IMR-90 (cell line): Measurements from ENCODE around the gene ATP2A3. TPM values are rescaled to one million over a fixed set of nuclear protein-coding genes. Genes with fewer than 3 reads are reported as not detected.

Experiments
- ATAC-seq: fragments of 200-7000 bp; cut with Tn5 transposase; 2 replicates; pipeline ENCODE4 v1.9.1; 2020; ENCODE audit warnings: low read depth, mild to moderate bottlenecking, moderate library complexity
- BruUV-seq: library from RNA; stranded (reverse); fragments of 400-500 nt; replicated peaks from 2 replicates; lab custom pipeline; 2021; lab: Mats Ljungman, UMichigan
- CTCF ChIA-PET: fragments of 300-600 bp; formaldehyde crosslinking; extraction: SDS; loops from one replicate; lab custom pipeline; 2021; ENCODE audit warnings: antibody characterized with exemption; lab: Yijun Ruan, JAX
- POLR2A ChIA-PET: fragments of 300-600 bp; sonication (Branson Sonifier 250); formaldehyde crosslinking; loops from one replicate; lab custom pipeline; 2022; ENCODE audit warnings: antibody characterized with exemption; ENCODE audit not compliant: unreplicated experiment; lab: Charles Lee
- DNase-seq: peaks from one replicate; pipeline ENCODE4 v3.0.0; 2013
- H2AFZ ChIP-seq: replicated peaks from 2 replicates; pipeline ENCODE3; 2013; ENCODE audit warnings: low read length, mild to moderate bottlenecking; ENCODE audit not compliant: poor library complexity
- H2AK5ac ChIP-seq: 2 replicates; pipeline ENCODE4 v1.6.1; 2013; ENCODE audit warnings: low read depth, low read length, inconsistent platforms
- H2AK9ac ChIP-seq: replicated peaks from 2 replicates; pipeline ENCODE3; 2013; ENCODE audit warnings: mild to moderate bottlenecking, low read depth, low read length, moderate library complexity; ENCODE audit not compliant: poor library complexity
- H2BK120ac ChIP-seq: 2 replicates; pipeline ENCODE4 v1.6.1; 2013; ENCODE audit warnings: low read depth, low read length, inconsistent platforms
- H2BK15ac ChIP-seq: 3 replicates; pipeline ENCODE4 v1.6.1; 2013; ENCODE audit warnings: low read depth, low read length, inconsistent platforms
- H2BK20ac ChIP-seq: 2 replicates; pipeline ENCODE4 v1.6.1; 2013; ENCODE audit warnings: low read depth, mild to moderate bottlenecking, inconsistent platforms, low read length, moderate library complexity
- H2BK5ac ChIP-seq: 2 replicates; pipeline ENCODE4 v1.6.1; 2013; ENCODE audit warnings: mild to moderate bottlenecking, low read depth, low read length, inconsistent platforms; ENCODE audit not compliant: poor library complexity, severe bottlenecking
- H3K14ac ChIP-seq: replicated peaks from 2 replicates; pipeline ENCODE4 v1.6.1; 2013; ENCODE audit warnings: low read depth, low read length, inconsistent platforms
- H3K18ac ChIP-seq: 2 replicates; pipeline ENCODE4 v1.6.1; 2013; ENCODE audit warnings: low read depth, low read length, control low read depth
- H3K23ac ChIP-seq: 2 replicates; pipeline ENCODE4 v1.6.1; 2013; ENCODE audit warnings: low read depth, low read length, inconsistent platforms
- H3K27ac ChIP-seq: 2 replicates; pipeline ENCODE4 v1.5.1; 2013; ENCODE audit warnings: mild to moderate bottlenecking, control low read depth, low read length; ENCODE audit not compliant: insufficient read depth
- H3K27me3 ChIP-seq: 2 replicates; pipeline ENCODE4 v1.6.1; 2013; ENCODE audit warnings: low read length; ENCODE audit not compliant: control insufficient read depth, insufficient read depth
- H3K36me3 ChIP-seq: 2 replicates; pipeline ENCODE4 v1.6.1; 2013; ENCODE audit warnings: low read length, mixed read lengths; ENCODE audit not compliant: control insufficient read depth, insufficient read depth
- H3K4ac ChIP-seq: 2 replicates; pipeline ENCODE4 v1.6.1; 2013; ENCODE audit warnings: low read depth, low read length, inconsistent platforms
- H3K4me1 ChIP-seq: 2 replicates; pipeline ENCODE4 v1.6.1; 2013; ENCODE audit warnings: low read length, mixed read lengths; ENCODE audit not compliant: control insufficient read depth, insufficient read depth
- H3K4me2 ChIP-seq: 2 replicates; pipeline ENCODE4 v1.6.1; 2013; ENCODE audit warnings: low read depth, mild to moderate bottlenecking, control low read depth, low read length, moderate library complexity
- H3K4me3 ChIP-seq: 2 replicates; pipeline ENCODE4 v1.5.1; 2013; ENCODE audit warnings: low read depth, mild to moderate bottlenecking, control low read depth, low read length, moderate library complexity; ENCODE audit not compliant: insufficient read depth
- H3K56ac ChIP-seq: 2 replicates; pipeline ENCODE4 v1.6.1; 2013; ENCODE audit warnings: low read length, inconsistent platforms; ENCODE audit not compliant: insufficient read depth; ENCODE audit errors: extremely low read depth
- H3K79me1 ChIP-seq, 2 experiments: 2 replicates each; pipeline ENCODE4 v1.6.1; 2013; ENCODE audit warnings: low read length in 2 of 2, inconsistent platforms in 1 of 2, low read depth in 1 of 2
- H3K9ac ChIP-seq: 2 replicates; pipeline ENCODE4 v1.6.1; 2013; ENCODE audit warnings: low read depth, low read length, control low read depth
- H3K9me1 ChIP-seq: 2 replicates; pipeline ENCODE4 v1.6.1; 2013; ENCODE audit warnings: low read length, inconsistent platforms; ENCODE audit not compliant: insufficient read depth
- H3K9me3 ChIP-seq: 2 replicates; pipeline ENCODE4 v1.6.1; 2013; ENCODE audit warnings: low read length; ENCODE audit not compliant: control insufficient read depth, insufficient read depth
- H4K20me1 ChIP-seq: 2 replicates; pipeline ENCODE4 v1.6.1; 2013; ENCODE audit warnings: low read length, inconsistent platforms; ENCODE audit not compliant: insufficient read depth
- H4K5ac ChIP-seq: 2 replicates; pipeline ENCODE4 v1.6.1; 2013; ENCODE audit warnings: mild to moderate bottlenecking, low read depth, low read length, control low read depth
- H4K8ac ChIP-seq, 2 experiments: 2 replicates each; pipeline ENCODE4 v1.6.1; 2013; ENCODE audit warnings: low read depth in 2 of 2, low read length in 2 of 2, control low read depth in 1 of 2, inconsistent platforms in 1 of 2
- H4K91ac ChIP-seq: 2 replicates; pipeline ENCODE4 v1.6.1; 2013; ENCODE audit warnings: low read depth, low read length, inconsistent platforms; ENCODE audit not compliant: insufficient read depth
- BHLHE40 ChIP-seq: fragments of 150-350 bp; IDR thresholded peaks from 2 replicates; pipeline ENCODE4 v1.6.1; 2016; ENCODE audit warnings: mild to moderate bottlenecking, low read depth, low read length
- CEBPB ChIP-seq: IDR thresholded peaks from 2 replicates; pipeline ENCODE4 v1.6.1; 2012; ENCODE audit warnings: low read depth, low read length, improper control_type of control experiment
- FOS ChIP-seq: fragments of 150-350 bp; IDR thresholded peaks from 2 replicates; pipeline ENCODE4 v1.6.1; 2016; ENCODE audit warnings: low read depth, low read length
- MAFK ChIP-seq: IDR thresholded peaks from 2 replicates; pipeline ENCODE4 v1.6.1; 2012; ENCODE audit warnings: low read depth, low read length, improper control_type of control experiment
- MAZ ChIP-seq: IDR thresholded peaks from 2 replicates; pipeline ENCODE4 v1.6.1; 2012; ENCODE audit warnings: low read depth, mild to moderate bottlenecking, low read length, improper control_type of control experiment, moderate library complexity, borderline replicate concordance
- MXI1 ChIP-seq: IDR thresholded peaks from 2 replicates; pipeline ENCODE4 v1.6.1; 2012; ENCODE audit warnings: low read depth, mild to moderate bottlenecking, low read length, moderate library complexity, borderline replicate concordance
- NFE2L2 ChIP-seq: fragments of 150-350 bp; IDR thresholded peaks from 2 replicates; pipeline ENCODE4 v1.6.1; 2016; ENCODE audit warnings: low read depth, mild to moderate bottlenecking, low read length
- RAD21 ChIP-seq: IDR thresholded peaks from 2 replicates; pipeline ENCODE4 v1.6.1; 2012; ENCODE audit warnings: low read length, improper control_type of control experiment
- RCOR1 ChIP-seq: IDR thresholded peaks from 2 replicates; pipeline ENCODE4 v1.6.1; 2012; ENCODE audit warnings: mild to moderate bottlenecking, low read length, improper control_type of control experiment; ENCODE audit not compliant: insufficient replicate concordance
- RFX5 ChIP-seq: IDR thresholded peaks from 2 replicates; pipeline ENCODE4 v1.8.0; 2012; ENCODE audit warnings: low read depth, mild to moderate bottlenecking, low read length, moderate library complexity
- SMC3 ChIP-seq: fragments of 150-350 bp; IDR thresholded peaks from 2 replicates; pipeline ENCODE4 v1.6.1; 2016; ENCODE audit warnings: low read depth, mild to moderate bottlenecking, antibody characterized with exemption, low read length, moderate library complexity
- WGBS, 2 experiments: methylation state at CpG; one replicate each; pipeline versions ENCODE4 v1.1.5 to v1.1.7; 2013; ENCODE audit warnings: missing lambda C conversion rate in 2 of 2; ENCODE audit not compliant: insufficient read length in 1 of 2; ENCODE audit errors: extremely low coverage in 2 of 2; 5-methylcytosine and 5-hydroxymethylcytosine counted together
- dilution Hi-C: fragments of 300-500 bp; cut with HindIII; formaldehyde crosslinking; loops from one replicate; pipeline ENCODE4 v1.14.3; 2018; ENCODE audit warnings: low sequenced_read_pairs; ENCODE audit not compliant: unreplicated experiment
- in situ Hi-C: fragments of 300-500 bp; cut with MboI; formaldehyde crosslinking; loops from 3 replicates; pipeline ENCODE4 v1.14.3; 2019; ENCODE audit warnings: low sequenced_read_pairs, inconsistent platforms, mixed read lengths
- intact Hi-C: fragments of 100-400 bp; cut with micrococcal nuclease; formaldehyde crosslinking; loops from 2 replicates; pipeline ENCODE4 v1.10.0; 2022
- polyA plus RNA-seq, 3 experiments: library from polyadenylated mRNA; depleted of rRNA; stranded (reverse); fragments of >200 nt; gene quantifications; 2 replicates each; pipeline ENCODE4 v1.2.3, GENCODE V29; 2012; ENCODE audit warnings: low replicate concordance in 1 of 3
- total RNA-seq: library from RNA; depleted of rRNA; stranded (reverse); fragments of >200 nt; gene quantifications from 2 replicates; pipeline ENCODE4 v1.2.3, GENCODE V29; 2012

The ATP2A3 gene
- total and polyA plus RNA-seq, 2 of the 4 experiments (the other 2 are of a cell fraction), result 0.18 to 0.63 TPM

DNA sequence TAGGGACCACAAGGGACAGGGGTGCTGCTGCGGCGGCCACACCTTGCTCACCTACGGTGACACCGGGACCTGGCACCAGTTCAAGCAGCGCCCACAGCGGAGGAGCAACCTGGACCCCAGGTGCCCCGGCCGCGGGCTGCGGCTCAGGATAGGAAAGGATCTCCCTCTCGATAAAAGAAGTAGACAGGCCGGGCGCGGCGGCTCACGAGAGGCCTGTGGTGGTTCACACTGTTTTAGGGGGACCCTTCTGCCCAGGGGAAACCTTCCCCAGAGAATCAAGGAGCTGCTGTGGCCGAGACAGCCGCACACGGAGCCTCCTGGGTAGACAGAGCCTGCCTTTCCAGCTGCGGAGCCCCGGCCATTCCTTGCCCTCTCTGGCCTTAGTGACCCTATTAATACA, 17.9 kb upstream of the ATP2A3 start:
- WGBS, 2 experiments, result 61% methylated on average over 3 of the region's 21 CpGs; no CpG with 5 or more reads in 1 of the 2 experiments

More for the DNA sequence above, 17.9 kb upstream of the ATP2A3 start:
- POLR2A ChIA-PET, result no interaction called here
- Histone ChIP-seq H4K8ac (no peak overlapping the region), H2BK120ac (no peak overlapping the region), H2AK5ac (no peak overlapping the region), H3K4me1 (peaks cover 3% of the 10 kb centered on the region; the same call in 1 of the 2 replicates), H3K79me1 (no peaks in the 10 kb centered on the region), H3K56ac (no peak overlapping the region), H3K14ac (no peak overlapping the region), H2BK15ac (no peak overlapping the region), H3K4me3 (no peak overlapping the region), H3K9me1 (no peaks in the 10 kb centered on the region), H2AFZ (no peak overlapping the region), H3K27ac (no peak overlapping the region), H4K5ac (no peak overlapping the region), H3K27me3 (peaks cover 5% of the 10 kb centered on the region; the same call in 1 of the 2 replicates), H2BK5ac (no peak overlapping the region), H3K9ac (no peak overlapping the region), H3K9me3 (peaks cover 7% of the 10 kb centered on the region; the same call in 1 of the 2 replicates), H3K36me3 (no peaks in the 10 kb centered on the region), H3K4ac (no peak overlapping the region), H2AK9ac (no peak overlapping the region), H3K18ac (no peak overlapping the region), H4K91ac (no peak overlapping the region), H2BK20ac (no peak overlapping the region), H3K4me2 (no peak overlapping the region), H3K23ac (no peak overlapping the region), H4K20me1 (no peaks in the 10 kb centered on the region)
- dilution Hi-C loops, result no loop called here
- no peak for ATAC-seq
- CTCF ChIA-PET, result no interaction called here
- intact Hi-C loops, result no loop called here
- no TSS peak for BruUV-seq
- no peak for DNase-seq
- in situ Hi-C loops, result no loop called here
- TF ChIP-seq SMC3 (no peak), NFE2L2 (no peak), RAD21 (no peak), RFX5 (no peak), MAZ (no peak), CEBPB (no peak), RCOR1 (no peak), MAFK (no peak), MXI1 (no peak), FOS (no peak), BHLHE40 (no peak)
